HG02943 (cell line): ENCODE measurements around the gene GRIN2C.

Source experiments
- ATAC-seq: cut with Tn5 transposase; IDR thresholded peaks from one replicate; pipeline ENCODE4 v1.9.1; 2021; ENCODE audit warnings: mild to moderate bottlenecking, low read depth, moderate library complexity; ENCODE audit not compliant: unreplicated experiment

The GRIN2C gene

GRCh38 chr17:74824961-74825627, 34.6 kb downstream of the GRIN2C start:
- ATAC-seq, result no peak

- ATAC-seq, result no peak
These were observed 36.7 kb downstream of the GRIN2C start for GRCh38 chr17:74822939-74823367.

- ATAC-seq, result no peak
These were observed 37.2 kb downstream of the GRIN2C start for GRCh38 chr17:74822335-74822938.

- ATAC-seq, result no peak
These were observed 37.9 kb downstream of the GRIN2C start for GRCh38 chr17:74821655-74822334.

GRCh38 chr17:74819801-74820436, 39.8 kb downstream of the GRIN2C start:
- no peak for ATAC-seq

GRCh38 chr17:74818291-74818938, 41.3 kb downstream of the GRIN2C start:
- no peak for ATAC-seq

- ATAC-seq, result no peak
These were observed 42.6 kb downstream of the GRIN2C start for GRCh38 chr17:74816905-74817620.

GRCh38 chr17:74815550-74816370, 43.9 kb downstream of the GRIN2C start:
- ATAC-seq, result no peak

- no peak for ATAC-seq
These were observed 44.6 kb downstream of the GRIN2C start for GRCh38 chr17:74815067-74815466.

GRCh38 chr17:74814453-74814852, 45.2 kb downstream of the GRIN2C start:
- no peak for ATAC-seq

GRCh38 chr17:74812109-74813009, 47.3 kb downstream of the GRIN2C start:
- no peak for ATAC-seq

- no peak for ATAC-seq
These were observed 48.8 kb downstream of the GRIN2C start for GRCh38 chr17:74810699-74811485.

GRCh38 chr17:74808714-74809430, 50.8 kb downstream of the GRIN2C start:
- ATAC-seq, result no peak

GRCh38 chr17:74807925-74808324, 51.8 kb downstream of the GRIN2C start:
- ATAC-seq, result no peak

GRCh38 chr17:74807441-74807840, 52.2 kb downstream of the GRIN2C start:
- ATAC-seq, result no peak

GRCh38 chr17:74806334-74806733, 53.4 kb downstream of the GRIN2C start:
- no peak for ATAC-seq

- no peak for ATAC-seq
These were observed 54.1 kb downstream of the GRIN2C start for GRCh38 chr17:74805591-74805991.
